ENCODE results near the gene CELA3B.
"Not testable (repeated sequence)": the region's sequence is repeated elsewhere in the genome, so short reads cannot be mapped to it uniquely, and the experiment has no call there.

CELA3B gene

DNA sequence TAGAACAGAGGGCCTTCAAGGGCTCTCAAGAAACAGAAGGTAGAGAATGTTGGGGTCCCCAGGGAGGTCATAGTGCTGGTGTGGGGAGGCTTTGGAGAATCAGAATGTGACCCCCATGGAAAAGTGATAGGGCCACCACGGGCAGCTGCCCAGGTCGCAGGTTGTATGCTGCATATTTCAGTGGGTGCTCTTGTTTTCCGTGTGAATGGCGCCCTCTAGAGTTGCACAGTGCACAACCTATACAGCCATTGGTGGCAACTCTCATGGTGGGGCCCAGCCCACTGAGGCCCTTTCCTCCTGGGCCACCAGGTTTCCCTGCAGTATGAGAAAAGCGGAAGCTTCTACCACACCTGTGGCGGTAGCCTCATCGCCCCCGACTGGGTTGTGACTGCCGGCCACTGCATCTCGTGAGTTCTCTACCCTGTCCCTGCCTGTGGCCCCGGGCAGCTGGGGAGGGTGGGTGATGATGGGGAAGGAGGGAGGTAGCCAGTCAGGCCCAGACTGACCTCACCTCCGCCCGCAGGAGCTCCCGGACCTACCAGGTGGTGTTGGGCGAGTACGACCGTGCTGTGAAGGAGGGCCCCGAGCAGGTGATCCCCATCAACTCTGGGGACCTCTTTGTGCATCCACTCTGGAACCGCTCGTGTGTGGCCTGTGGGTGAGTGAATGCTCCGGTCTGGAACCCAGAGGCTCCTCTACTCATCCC, 3.8 kb downstream of the CELA3B start:
- not testable (repeated sequence) for DNase-seq

DNA sequence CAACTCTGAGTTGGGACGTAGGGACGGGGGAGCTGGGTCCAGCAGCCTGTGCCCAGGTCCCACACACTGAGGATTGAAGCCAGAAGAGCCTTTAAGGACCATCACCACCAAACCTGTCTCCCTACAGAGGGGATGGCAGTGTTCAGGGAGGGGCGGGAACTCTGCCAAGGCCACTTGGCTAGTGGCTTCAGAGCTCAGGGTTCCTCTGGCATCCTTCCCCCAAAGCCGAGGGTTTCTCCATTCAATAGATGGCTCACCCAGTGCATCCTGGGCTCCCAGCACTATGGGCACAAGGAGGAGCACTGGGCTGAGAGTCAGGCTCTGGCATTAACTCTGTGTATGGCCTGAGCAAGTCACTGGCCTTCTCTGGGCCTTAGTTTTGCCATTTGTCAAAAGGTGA, 4.4 kb downstream of the CELA3B start:
- DNase-seq = not testable (repeated sequence)

- not testable (repeated sequence) for DNase-seq
These were observed 5.3 kb downstream of the CELA3B start for GRCh38 chr1:21982122-21982521.

DNA sequence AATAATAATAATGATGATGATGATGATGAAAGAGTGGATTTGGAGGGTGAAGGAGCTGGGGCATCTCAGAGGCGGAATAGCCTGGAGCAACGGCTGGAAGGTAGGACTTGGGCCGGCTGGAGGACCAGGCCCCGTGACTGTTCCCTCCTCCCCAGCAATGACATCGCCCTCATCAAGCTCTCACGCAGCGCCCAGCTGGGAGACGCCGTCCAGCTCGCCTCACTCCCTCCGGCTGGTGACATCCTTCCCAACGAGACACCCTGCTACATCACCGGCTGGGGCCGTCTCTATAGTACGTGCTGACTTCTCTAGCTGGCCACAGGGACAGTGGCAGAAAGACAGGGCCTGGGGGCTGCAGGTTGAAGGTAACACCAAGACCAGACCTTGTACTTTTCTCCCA, 6.7 kb downstream of the CELA3B start:
- not testable (repeated sequence) for DNase-seq

- not testable (repeated sequence) for DNase-seq
These were observed 9.1 kb downstream of the CELA3B start for GRCh38 chr1:21985893-21986292.

GRCh38 chr1:21986386-21986785, 9.6 kb downstream of the CELA3B start:
- not testable (repeated sequence) for DNase-seq

- not testable (repeated sequence) for DNase-seq
These were observed 13.0 kb downstream of the CELA3B start for GRCh38 chr1:21989672-21990393.

DNA sequence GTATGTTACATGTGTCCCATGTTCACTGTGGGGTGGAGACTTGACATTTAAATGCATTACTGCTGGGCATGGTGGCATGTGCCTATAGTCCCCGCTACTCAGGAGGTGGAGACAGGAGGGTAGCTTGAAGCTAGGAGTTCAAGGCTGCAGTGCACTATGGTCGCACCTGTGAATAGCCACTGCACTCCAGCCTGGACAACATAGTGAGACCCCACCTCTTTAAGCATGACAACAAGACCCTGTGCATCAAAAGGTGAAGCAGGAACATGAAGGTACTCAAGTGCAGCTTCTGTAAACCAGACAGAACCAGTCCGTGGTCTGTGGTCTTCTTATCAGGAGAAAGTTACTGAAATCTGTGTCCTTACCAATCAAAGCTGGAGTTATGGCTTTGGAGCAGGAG, 15.4 kb downstream of the CELA3B start:
- DNase-seq = not testable (repeated sequence)

GRCh38 chr1:21994716-21995115, 17.9 kb downstream of the CELA3B start:
- not testable (repeated sequence) for DNase-seq

DNA sequence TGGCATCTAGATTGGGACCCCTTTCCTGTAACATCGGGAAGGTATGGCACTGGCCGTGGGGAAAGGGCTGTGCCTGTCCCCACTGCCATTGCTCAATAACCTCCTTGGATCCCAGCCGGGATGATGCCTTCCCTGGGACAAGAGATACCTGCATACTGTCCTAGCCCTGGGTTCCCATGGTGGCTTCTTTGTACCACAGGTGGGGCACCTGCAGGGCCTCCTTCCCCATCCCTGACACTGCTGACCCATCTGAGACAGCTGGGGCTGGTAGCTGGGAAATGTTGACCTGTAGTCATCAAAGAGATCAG, 19.8 kb downstream of the CELA3B start:
- DNase-seq = not testable (repeated sequence)

DNA sequence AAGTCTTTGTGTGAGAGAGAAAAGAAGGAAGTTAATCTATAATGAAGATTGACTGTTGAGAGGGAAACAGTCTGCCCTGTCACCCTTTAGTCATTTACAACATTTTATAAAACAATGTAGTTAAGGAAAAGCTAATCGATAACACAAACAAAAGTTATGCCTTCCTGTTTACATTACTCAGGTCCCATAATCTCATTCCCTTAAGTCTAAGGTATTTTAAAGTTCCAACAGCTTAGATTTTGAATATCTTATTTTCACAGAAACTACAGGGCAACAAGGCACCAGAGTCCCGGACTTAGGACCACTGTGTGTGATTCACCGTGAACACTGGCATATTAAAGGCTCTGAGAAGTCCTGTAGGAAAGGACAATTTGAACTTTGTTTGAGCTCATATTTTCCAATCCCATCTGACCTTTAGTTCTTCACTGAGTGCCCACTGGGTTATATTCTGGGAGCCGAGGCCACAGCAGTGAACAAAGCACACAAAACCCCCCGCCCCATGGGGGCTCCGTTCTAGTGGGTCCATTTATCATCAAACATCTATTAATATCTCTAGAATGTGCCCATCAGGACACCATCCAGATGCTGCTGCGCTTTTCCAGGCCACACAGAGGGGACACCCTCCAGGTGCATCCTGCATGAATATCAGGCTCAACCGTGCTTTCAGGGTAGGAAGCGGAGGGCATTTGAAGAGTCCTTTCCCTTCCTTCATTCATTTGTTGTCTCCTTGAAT, 21.2 kb downstream of the CELA3B start:
- not testable (repeated sequence) for DNase-seq

- DNase-seq = peak; percentile 26
These were observed 21.9 kb downstream of the CELA3B start for GRCh38 chr1:21998624-21999294.

DNA sequence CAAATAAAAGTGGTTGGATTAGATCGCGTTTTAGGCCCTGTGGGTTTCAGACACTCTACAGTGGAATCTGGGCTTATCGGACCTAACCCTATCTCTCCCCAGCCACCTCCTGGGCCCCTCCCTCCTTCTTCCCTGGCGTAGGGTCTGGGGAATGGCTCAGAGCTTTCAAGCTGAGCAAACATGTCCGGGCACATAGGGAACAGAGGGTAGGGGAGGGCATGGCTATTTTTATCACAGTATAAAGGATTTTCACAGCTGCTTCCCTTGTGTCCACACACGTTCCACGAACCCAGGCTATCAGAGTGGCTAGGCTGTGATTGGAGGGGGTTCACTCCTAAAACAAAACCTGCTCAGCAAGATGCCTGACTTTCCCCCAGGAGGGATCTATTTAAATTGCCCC, 22.8 kb downstream of the CELA3B start:
- DNase-seq = peak; percentile 73

DNA sequence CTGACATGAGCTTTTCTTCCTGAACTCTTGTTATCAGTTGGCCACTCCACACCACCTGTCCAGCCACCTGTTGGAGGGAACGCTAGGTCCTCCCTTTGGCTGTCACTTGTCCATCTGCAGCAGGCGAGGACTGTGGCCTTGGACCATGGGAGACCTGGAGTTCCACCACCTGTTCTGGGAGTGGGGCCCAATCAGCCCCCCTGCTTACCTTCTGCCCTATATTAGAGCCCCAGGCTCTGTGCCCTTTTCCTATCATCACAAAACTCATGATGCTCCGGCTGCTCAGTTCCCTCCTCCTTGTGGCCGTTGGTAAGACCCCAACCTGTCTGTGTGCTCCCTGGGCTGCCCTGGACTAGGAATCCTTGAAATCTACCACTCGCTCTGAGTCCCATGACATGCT, 24.6 kb downstream of the CELA3B start, which contains the start of gene CELA3A:
Gene CELA3A (plus strand): TSS at position 249 of the 400 bp plus-strand sequence. CDS start 18 bp downstream, at position 267.
- no peak for DNase-seq

GRCh38 chr1:22002461-22002860, 25.6 kb downstream of the CELA3B start:
- not testable (repeated sequence) for DNase-seq

- not testable (repeated sequence) for DNase-seq
These were observed 26.1 kb downstream of the CELA3B start for GRCh38 chr1:22002875-22003274.

DNA sequence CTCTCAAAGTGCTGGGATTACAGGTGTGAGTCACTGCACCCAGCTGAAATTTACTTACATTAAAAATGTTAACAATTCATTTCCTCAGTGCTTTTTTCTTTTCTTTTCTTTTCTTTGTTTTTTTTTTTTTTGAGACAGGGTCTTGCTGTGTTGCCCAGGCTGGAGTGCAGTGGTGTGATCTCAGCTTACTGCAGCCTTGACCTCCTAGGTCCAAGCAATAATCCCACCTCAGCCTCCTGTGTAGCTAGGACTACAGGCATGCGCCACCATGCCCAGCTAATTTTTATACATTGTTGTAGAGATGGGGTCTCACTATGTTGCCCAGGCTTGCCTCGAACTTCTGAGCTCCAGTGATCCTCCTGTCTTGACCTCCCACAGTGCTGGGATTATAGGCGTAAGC, 27.1 kb downstream of the CELA3B start:
- DNase-seq = not testable (repeated sequence)

GRCh38 chr1:22005261-22006149, 28.7 kb downstream of the CELA3B start:
- not testable (repeated sequence) for DNase-seq

DNA sequence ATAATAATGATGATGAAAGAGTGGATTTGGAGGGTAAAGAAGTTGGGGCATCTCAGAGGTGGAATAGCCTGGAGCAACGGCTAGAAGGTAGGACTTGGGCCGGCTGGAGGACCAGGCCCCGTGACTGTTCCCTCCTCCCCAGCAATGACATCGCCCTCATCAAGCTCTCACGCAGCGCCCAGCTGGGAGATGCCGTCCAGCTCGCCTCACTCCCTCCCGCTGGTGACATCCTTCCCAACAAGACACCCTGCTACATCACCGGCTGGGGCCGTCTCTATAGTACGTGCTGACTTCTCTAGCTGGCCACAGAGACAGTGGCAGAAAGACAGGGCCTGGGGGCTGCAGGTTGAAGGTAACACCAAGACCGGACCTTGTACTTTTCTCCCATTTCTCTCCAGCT, 29.9 kb downstream of the CELA3B start:
- DNase-seq = not testable (repeated sequence)

GRCh38 chr1:22007262-22007661, 30.4 kb downstream of the CELA3B start:
- DNase-seq = not testable (repeated sequence)

- not testable (repeated sequence) for DNase-seq
These were observed 32.7 kb downstream of the CELA3B start for GRCh38 chr1:22009566-22009965.

DNA sequence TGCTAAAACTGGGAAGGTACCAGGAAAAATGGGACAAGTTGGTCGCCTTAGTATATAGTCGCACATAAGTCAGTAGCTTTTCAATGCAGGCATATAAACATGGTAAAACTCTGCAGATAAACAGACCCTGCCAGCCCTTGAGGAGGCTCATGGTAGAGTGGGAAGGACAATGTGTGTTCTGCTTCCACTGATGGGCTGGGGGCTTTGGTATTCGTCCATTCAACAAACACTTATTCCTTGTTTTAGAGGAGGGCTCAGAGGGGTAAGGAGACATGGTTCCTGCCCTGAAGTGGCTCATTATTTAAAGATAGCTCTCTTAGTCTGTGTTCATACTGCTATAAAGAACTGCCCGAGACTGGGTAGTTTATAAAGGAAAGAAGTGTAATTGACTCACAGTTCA, 35.9 kb downstream of the CELA3B start:
- not testable (repeated sequence) for DNase-seq
